GM11168 (cell line): ENCODE measurements around the gene STIP1.
"Not testable (repeated sequence)": the region's sequence is repeated elsewhere in the genome, so short reads cannot be mapped to it uniquely, and the experiment has no call there.

Experiments
- in situ Hi-C: fragments of 300-500 bp; cut with MboI; formaldehyde crosslinking; loops from one replicate; pipeline ENCODE4 v1.12.0; 2022; ENCODE audit warnings: low sequenced_read_pairs; ENCODE audit not compliant: unreplicated experiment

Gene STIP1

DNA sequence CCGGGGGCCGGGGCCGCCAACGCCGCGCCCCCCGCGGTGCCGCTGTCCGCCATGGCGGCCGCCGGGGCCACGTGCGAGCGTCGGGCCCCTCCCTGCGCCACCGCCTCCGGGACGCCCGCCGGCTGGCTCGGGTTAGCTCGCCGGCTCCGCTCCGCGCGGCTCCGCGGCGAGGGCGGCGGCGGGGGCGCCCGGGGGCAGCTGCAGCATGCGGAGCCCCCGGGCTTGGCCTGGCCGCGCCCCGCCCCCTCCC is 60.6 kb downstream of the STIP1 start:
- in situ Hi-C loops, result not testable (repeated sequence)

DNA sequence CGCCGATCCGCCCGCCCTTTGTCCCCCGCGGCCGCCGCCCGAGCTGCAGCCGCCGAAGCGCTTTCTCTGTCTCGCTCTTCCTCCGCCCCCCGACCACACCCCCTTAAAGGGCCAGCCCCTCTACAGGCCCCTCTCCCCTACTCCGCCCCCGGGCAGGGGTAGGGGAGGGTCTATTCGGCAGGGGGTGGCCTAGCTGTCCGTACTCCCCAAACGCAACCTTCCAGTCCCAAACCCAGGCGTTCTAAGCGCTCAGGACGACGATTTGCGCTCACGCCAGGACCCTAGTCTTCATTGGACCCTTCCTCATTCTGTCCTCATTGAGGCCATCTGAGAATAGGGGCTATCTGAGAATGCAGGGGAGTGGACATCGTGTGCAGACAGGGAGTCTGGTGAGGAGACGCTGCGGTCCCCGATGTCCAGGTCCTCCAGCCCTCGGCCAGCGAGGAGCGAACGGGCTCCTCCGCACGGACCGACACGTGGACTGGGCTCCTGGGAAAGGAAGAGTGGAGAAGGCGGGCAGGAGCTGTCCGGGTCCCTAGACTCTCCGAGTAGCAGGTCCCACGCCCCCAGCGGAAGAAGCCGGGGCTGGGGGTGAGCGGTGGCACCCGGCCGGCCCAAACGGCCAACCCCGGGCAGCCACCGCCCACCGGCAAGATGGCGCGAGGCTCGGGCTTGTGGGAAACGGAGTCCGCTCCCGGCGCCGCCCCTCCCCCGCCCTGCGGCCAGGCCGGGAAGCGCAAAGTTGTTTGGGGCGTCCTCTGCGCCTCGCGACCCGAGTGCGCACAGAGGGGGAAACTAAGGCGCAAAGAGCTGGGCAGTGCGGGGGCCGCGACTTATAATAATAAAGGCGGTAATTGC is 61.1 kb downstream of the STIP1 start, which contains the start of gene PPP1R14B:
PPP1R14B (minus strand) TSS at position 73 of the 858 bp plus-strand sequence. CDS start 270 bp downstream, outside the sequence.
- in situ Hi-C loops, result no loop called here

- in situ Hi-C loops, result no loop called here
Observed at GRCh38 chr11:64247729-64248531, 62.0 kb downstream of the STIP1 start.

DNA sequence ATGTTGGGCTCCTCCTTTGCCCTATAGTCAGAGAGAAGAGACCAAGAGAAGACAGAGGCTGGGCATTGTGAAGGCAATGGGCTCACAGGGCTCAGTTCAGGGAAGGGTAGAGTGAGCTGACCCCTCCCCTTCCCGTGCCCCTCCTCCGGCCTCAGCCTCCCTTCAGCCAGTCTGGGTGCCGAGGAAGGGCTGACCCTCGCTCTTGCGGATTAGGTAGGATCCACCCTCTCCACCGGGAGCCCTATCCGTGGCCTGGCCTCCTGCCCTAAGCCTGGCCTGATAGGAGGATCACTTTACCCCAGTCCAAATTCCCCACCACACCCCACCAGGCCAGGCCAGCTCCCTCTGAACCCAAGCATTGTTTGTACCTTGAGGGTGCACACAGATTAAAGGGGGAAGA is 62.6 kb downstream of the STIP1 start:
- in situ Hi-C loops, result no loop called here

DNA sequence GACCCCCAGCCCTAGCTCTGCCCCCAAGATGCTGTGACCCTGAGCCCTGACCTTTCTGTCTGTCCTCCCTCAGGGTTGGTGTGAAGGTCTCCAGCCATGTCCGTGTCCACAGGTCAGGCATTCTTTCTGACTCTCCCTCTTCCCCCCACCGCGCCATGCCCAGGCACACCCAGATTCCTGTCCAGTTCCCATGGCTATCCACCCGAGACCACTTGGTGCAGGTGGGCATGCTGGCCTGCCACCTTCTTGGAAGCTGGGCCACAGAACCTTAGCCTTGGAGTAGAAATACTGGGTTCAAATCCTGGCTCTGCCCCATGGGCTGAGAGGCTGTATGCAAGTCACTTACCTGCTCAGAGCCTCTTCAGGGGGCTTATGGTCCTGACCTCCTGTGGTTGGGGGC is 63.1 kb downstream of the STIP1 start:
- in situ Hi-C loops, result no loop called here

DNA sequence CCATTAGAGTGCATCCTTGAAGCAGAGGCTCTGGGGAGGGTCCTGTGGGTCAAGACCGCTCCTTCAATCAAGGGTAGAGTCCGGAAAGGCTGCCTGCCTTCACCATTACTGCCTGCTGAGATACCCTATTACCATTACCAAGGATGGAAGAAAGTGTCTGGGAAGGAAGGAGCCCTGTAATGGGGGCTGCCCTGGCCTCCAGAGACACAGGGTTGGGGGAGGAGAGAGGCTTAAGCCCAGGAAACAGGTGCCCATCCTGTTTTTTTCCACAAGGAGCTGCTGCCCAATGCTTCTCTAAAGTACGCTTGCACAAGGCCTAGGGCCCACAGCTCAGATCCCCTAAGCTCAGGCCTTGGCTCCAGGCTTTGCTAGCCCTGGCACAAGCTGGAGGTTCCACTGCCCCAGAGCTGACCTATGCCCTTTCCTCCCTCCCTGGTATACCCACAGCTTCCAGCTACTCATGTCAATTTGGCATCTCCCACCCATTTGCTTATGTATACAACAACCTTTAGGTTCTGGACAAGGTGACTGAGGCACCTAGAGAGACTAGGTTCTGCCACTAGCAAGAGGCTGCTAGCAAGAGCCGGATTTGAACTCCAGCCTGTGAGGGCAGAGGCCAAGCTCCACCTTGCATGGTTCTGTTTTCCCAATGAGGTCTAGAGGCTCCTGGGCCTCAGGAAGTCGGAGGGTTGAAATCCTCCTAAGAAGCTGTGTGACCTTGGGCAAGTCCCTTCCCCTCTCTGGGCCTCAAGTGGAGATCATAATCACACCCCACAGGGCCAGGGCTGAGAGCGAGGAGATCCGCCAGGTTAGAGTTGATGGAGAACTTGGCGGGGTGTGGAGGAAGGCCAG is 63.8 kb downstream of the STIP1 start:
- in situ Hi-C loops, result no loop called here

- in situ Hi-C loops, result no loop called here
Observed at GRCh38 chr11:64250415-64251015, 64.5 kb downstream of the STIP1 start.

- in situ Hi-C loops, result no loop called here
Observed at GRCh38 chr11:64251016-64251752, 65.2 kb downstream of the STIP1 start, which contains the start of gene PLCB3. Gene PLCB3 (plus strand): TSS chr11:64251530. CDS start chr11:64251650, 120 bp downstream.

DNA sequence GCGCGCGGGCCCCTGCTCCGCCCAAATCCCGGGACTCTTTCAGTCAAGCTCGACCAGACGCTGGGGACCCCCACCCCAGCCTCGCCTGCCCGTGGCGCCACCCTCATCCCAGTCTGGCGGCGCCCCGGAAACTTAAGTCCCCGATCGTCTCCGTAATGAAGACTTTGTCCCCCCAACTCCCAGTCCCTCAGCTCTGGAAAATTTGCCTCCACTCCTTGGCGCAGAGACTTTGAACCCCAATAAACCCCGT is 65.7 kb downstream of the STIP1 start:
- in situ Hi-C loops, result no loop called here

DNA sequence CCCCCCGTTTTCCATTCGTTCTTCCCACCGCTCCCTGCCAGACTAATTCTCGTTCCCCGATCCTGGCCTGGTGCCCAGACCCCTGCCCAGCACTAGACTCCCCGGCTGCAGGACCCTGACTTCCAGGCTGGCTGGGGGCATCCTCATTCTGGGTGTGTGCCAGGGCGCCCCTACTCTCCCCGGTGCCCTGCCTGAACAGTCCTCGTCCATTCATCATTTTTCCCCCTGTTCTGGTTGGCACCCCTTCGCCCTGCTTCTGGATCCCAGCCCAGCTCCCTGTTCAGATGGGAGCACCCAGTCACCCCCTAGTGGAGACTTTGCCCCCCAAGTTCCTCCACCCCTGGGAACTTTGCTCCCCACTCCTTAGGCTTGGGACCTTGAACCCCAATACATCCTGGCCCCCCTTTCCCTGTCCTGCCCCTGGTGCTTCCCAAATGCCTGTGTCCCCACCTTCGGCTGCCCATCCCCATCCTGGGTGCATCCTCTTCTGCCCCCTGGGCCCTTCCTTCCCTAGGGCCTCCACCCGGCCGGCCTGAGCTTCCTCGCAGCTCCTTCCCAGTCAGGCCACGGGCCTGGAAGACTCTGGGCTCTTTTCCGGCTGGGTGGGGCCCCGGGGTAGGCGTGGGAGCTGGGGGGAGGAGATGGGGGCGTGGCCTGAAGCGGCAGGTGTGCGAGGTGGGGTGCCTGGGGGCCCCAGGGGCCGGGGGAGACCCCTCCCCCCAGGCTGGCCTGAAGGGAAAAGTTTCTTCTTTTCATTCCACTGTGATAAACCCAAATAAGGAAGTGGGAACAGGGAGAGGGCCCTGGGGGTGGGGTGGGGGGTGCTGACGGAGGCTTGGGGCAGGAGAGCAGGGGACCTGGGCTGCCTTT is 66.3 kb downstream of the STIP1 start:
- in situ Hi-C loops, result no loop called here

- in situ Hi-C loops, result no loop called here
Observed at GRCh38 chr11:64253043-64253442, 67.1 kb downstream of the STIP1 start.

- in situ Hi-C loops, result no loop called here
Observed at GRCh38 chr11:64253481-64253880, 67.5 kb downstream of the STIP1 start.
